H9 (cell line): ENCODE results near the gene IMPA2. TPM values are rescaled to one million over a fixed set of nuclear protein-coding genes. Genes with fewer than 3 reads are reported as not detected.

ENCODE experiments used
- DNase-seq: peaks from one replicate; pipeline ENCODE4 v3.0.0-alpha.2; 2017
- H2AFZ ChIP-seq: one replicate; pipeline ENCODE4 v1.6.1; 2013; ENCODE audit warnings: mild to moderate bottlenecking, low read length, control low read depth, moderate library complexity
- H2AK5ac ChIP-seq: 2 replicates; pipeline ENCODE4 v1.6.1; 2013; ENCODE audit warnings: low read length, control low read depth, mixed read lengths; ENCODE audit not compliant: insufficient read length
- H2BK120ac ChIP-seq: one replicate; pipeline ENCODE4 v1.6.1; 2013; ENCODE audit warnings: low read depth, mild to moderate bottlenecking, low read length, control low read depth, inconsistent platforms; ENCODE audit not compliant: poor library complexity, severe bottlenecking
- H2BK12ac ChIP-seq: 2 replicates; pipeline ENCODE4 v1.6.1; 2013; ENCODE audit warnings: low read length, control low read depth, mixed read lengths, low read depth; ENCODE audit not compliant: insufficient read length
- H2BK15ac ChIP-seq: 2 replicates; pipeline ENCODE4 v1.6.1; 2013; ENCODE audit warnings: low read depth, low read length, control low read depth
- H2BK20ac ChIP-seq: one replicate; pipeline ENCODE4 v1.6.1; 2013; ENCODE audit warnings: low read depth, mild to moderate bottlenecking, low read length, control low read depth, inconsistent platforms; ENCODE audit not compliant: poor library complexity, severe bottlenecking
- H2BK5ac ChIP-seq: 2 replicates; pipeline ENCODE4 v1.6.1; 2013; ENCODE audit warnings: low read length, control low read depth, mixed read lengths; ENCODE audit not compliant: insufficient read length
- H3K14ac ChIP-seq: 2 replicates; pipeline ENCODE4 v1.6.1; 2013; ENCODE audit warnings: low read length, control low read depth; ENCODE audit not compliant: insufficient read depth
- H3K18ac ChIP-seq: 2 replicates; pipeline ENCODE4 v1.6.1; 2013; ENCODE audit warnings: low read depth, mild to moderate bottlenecking, mixed read lengths, low read length, control low read depth; ENCODE audit not compliant: insufficient read length
- H3K23ac ChIP-seq: 2 replicates; pipeline ENCODE4 v1.6.1; 2013; ENCODE audit warnings: low read length, control low read depth, mixed read lengths, low read depth; ENCODE audit not compliant: insufficient read length
- H3K23me2 ChIP-seq: 2 replicates; pipeline ENCODE4 v1.6.1; 2013; ENCODE audit warnings: low read depth, mild to moderate bottlenecking, mixed read lengths, low read length, control low read depth; ENCODE audit not compliant: insufficient read length, poor library complexity, severe bottlenecking
- H3K27ac ChIP-seq: 2 replicates; pipeline ENCODE4 v1.5.1; 2013; ENCODE audit warnings: low read length, control low read depth, mixed read lengths, low read depth; ENCODE audit not compliant: insufficient read length
- H3K27me3 ChIP-seq: 2 replicates; pipeline ENCODE4 v1.6.1; 2013; ENCODE audit warnings: low read length, control low read depth, inconsistent platforms; ENCODE audit not compliant: insufficient read depth
- H3K4ac ChIP-seq: 2 replicates; pipeline ENCODE4 v1.6.1; 2013; ENCODE audit warnings: low read depth, mild to moderate bottlenecking, control low read depth, inconsistent platforms, low read length, moderate library complexity
- H3K4me1 ChIP-seq: 2 replicates; pipeline ENCODE4 v1.6.1; 2013; ENCODE audit warnings: low read length, control low read depth, inconsistent platforms; ENCODE audit not compliant: insufficient read depth
- H3K4me2 ChIP-seq: 2 replicates; pipeline ENCODE4 v1.6.1; 2013; ENCODE audit warnings: low read length, control low read depth, mixed read lengths; ENCODE audit not compliant: insufficient read length, insufficient read depth
- H3K56ac ChIP-seq: 2 replicates; pipeline ENCODE4 v1.6.1; 2013; ENCODE audit warnings: low read depth, mild to moderate bottlenecking, mixed read lengths, low read length, control low read depth; ENCODE audit not compliant: insufficient read length
- H3K79me1 ChIP-seq: 2 replicates; pipeline ENCODE4 v1.6.1; 2013; ENCODE audit warnings: low read depth, mild to moderate bottlenecking, moderate library complexity, low read length, control low read depth, inconsistent platforms; ENCODE audit not compliant: insufficient read depth, poor library complexity, severe bottlenecking
- H3K79me2 ChIP-seq: 2 replicates; pipeline ENCODE4 v1.6.1; 2013; ENCODE audit warnings: low read length, control low read depth, inconsistent platforms; ENCODE audit not compliant: insufficient read depth
- H3K9ac ChIP-seq: 2 replicates; pipeline ENCODE4 v1.6.1; 2013; ENCODE audit warnings: low read length, control low read depth, mixed read lengths; ENCODE audit not compliant: insufficient read length; ENCODE audit errors: extremely low read depth
- H3K9me3 ChIP-seq: one replicate; pipeline ENCODE4 v1.6.1; 2013; ENCODE audit warnings: low read depth, low read length, inconsistent platforms; ENCODE audit not compliant: control insufficient read depth
- H3T11ph ChIP-seq: one replicate; pipeline ENCODE4 v1.6.1; 2013; ENCODE audit warnings: mild to moderate bottlenecking, low read length, control low read depth, inconsistent platforms
- H4K20me1 ChIP-seq: one replicate; pipeline ENCODE4 v1.6.1; 2013; ENCODE audit not compliant: control insufficient read depth, insufficient read length, insufficient read depth
- H4K5ac ChIP-seq: 2 replicates; pipeline ENCODE4 v1.6.1; 2013; ENCODE audit warnings: low read depth, mild to moderate bottlenecking, mixed read lengths, low read length, control low read depth; ENCODE audit not compliant: insufficient read length
- H4K8ac ChIP-seq: replicated peaks from 2 replicates; pipeline ENCODE4 v1.6.1; 2013; ENCODE audit warnings: low read length, control low read depth, mixed read lengths, low read depth; ENCODE audit not compliant: insufficient read length
- H4K91ac ChIP-seq: 2 replicates; pipeline ENCODE4 v1.6.1; 2013; ENCODE audit warnings: low read depth, mild to moderate bottlenecking, moderate library complexity, mixed read lengths, low read length, control low read depth; ENCODE audit not compliant: insufficient read length
- H3K27ac Mint-ChIP-seq, 3 experiments: 2 replicates in 2 of 3; 3 replicates in 1 of 3; pipeline ENCODE4 v1.8.0; 2020 to 2021; ENCODE audit warnings: mixed read lengths in 3 of 3, mild to moderate bottlenecking in 1 of 3, moderate library complexity in 1 of 3
- H3K27me3 Mint-ChIP-seq: 2 replicates; pipeline ENCODE4 v1.8.0; 2021; ENCODE audit warnings: low read depth, mild to moderate bottlenecking, moderate library complexity, mixed read lengths
- H3K36me3 Mint-ChIP-seq, 3 experiments: 2 replicates in 2 of 3; 3 replicates in 1 of 3; pipeline ENCODE4 v1.8.0; 2020 to 2021; ENCODE audit warnings: low read depth in 3 of 3, mixed read lengths in 3 of 3; ENCODE audit not compliant: insufficient read depth in 1 of 3
- H3K4me1 Mint-ChIP-seq, 2 experiments: 2 replicates each; pipeline ENCODE4 v1.8.0; 2020; ENCODE audit warnings: mixed read lengths in 2 of 2
- H3K4me3 Mint-ChIP-seq, 2 experiments: 2 replicates in 1 of 2; 3 replicates in 1 of 2; pipeline ENCODE4 v1.8.0; 2020 to 2021; ENCODE audit warnings: mild to moderate bottlenecking in 2 of 2, mixed read lengths in 2 of 2, moderate library complexity in 1 of 2
- H3K9me3 Mint-ChIP-seq, 2 experiments: 2 replicates in 1 of 2; 3 replicates in 1 of 2; pipeline ENCODE4 v1.8.0; 2020; ENCODE audit warnings: mild to moderate bottlenecking in 2 of 2, mixed read lengths in 2 of 2, moderate library complexity in 1 of 2
- WGBS: extraction: QIAGEN DNeasy Blood & Tissue Kit; methylation state at CpG from one replicate; pipeline ENCODE4 v1.1.7; 2013; ENCODE audit warnings: missing lambda C conversion rate, low lambda C conversion rate, mixed read lengths; ENCODE audit not compliant: insufficient read length; ENCODE audit errors: extremely low coverage; 5-methylcytosine and 5-hydroxymethylcytosine counted together
- total RNA-seq: library from RNA; stranded (reverse); gene quantifications from 2 replicates; pipeline ENCODE4 v1.2.1, GENCODE V29; 2021
- TF ChIP-seq, protein P1 (sequence below): fragments of 200-600 bp; sonication (generic); conservative IDR thresholded peaks from 3 replicates; pipeline ENCODE4 v1.8.0; 2021; ENCODE audit warnings: antibody characterized with exemption, mild to moderate bottlenecking

The IMPA2 gene
- total RNA-seq, 1 experiment from 2014 or later, result 73.8 TPM

DNA sequence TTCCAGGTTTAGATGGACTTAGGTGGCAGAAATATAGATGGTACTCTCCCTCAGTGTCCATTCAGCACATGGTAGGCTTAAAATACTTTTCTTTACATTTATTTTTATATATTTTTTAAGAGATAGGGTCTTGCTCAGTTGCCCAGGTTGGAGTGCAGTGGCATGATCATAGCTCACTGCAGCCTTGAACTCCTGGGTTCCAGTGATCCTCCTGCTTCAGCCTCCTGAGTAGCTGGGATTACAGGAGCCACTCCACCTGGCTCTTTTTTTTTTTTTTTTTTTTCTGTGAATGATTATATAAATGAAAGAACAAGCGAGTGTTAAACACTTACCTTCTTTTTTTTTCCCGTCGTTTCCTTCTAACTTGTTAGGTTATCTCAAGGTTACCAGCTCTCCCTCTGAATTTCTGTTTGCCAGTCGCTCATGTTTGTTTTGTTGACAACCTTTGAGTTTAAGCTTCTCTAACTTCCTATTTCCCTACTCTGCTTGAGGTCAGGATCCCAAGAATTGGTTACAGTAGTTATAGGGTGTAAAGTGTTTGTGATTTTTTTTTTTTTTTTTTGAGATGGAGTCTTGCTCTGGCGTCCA lies 18.9 kb downstream of the IMPA2 start:
- TF ChIP-seq, protein P1, sequence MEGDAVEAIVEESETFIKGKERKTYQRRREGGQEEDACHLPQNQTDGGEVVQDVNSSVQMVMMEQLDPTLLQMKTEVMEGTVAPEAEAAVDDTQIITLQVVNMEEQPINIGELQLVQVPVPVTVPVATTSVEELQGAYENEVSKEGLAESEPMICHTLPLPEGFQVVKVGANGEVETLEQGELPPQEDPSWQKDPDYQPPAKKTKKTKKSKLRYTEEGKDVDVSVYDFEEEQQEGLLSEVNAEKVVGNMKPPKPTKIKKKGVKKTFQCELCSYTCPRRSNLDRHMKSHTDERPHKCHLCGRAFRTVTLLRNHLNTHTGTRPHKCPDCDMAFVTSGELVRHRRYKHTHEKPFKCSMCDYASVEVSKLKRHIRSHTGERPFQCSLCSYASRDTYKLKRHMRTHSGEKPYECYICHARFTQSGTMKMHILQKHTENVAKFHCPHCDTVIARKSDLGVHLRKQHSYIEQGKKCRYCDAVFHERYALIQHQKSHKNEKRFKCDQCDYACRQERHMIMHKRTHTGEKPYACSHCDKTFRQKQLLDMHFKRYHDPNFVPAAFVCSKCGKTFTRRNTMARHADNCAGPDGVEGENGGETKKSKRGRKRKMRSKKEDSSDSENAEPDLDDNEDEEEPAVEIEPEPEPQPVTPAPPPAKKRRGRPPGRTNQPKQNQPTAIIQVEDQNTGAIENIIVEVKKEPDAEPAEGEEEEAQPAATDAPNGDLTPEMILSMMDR, result no peak
- Histone ChIP-seq H4K20me1 (peaks cover 2% of the 10 kb centered on the region), H3K4me1 (peaks cover 7% of the 10 kb centered on the region; the same call in 1 of the 2 replicates), H2BK120ac (no peak overlapping the region), H3K9ac (no peak overlapping the region), H3K23ac (no peak overlapping the region), H3K79me1 (no peaks in the 10 kb centered on the region), H2AK5ac (no peak overlapping the region), H3K9me3 (no peaks in the 10 kb centered on the region), H2BK5ac (no peak overlapping the region), H2BK20ac (no peak overlapping the region), H3K27ac (no peak overlapping the region), H3K18ac (no peak overlapping the region), H4K5ac (no peak overlapping the region), H2BK12ac (no peak overlapping the region), H2AFZ (no peak overlapping the region), H3K56ac (no peak overlapping the region), H2BK15ac (no peak overlapping the region), H3K4me2 (no peak overlapping the region), H3T11ph (no peak overlapping the region), H3K27me3 (no peaks in the 10 kb centered on the region), H4K8ac (no peak overlapping the region), H3K79me2 (peaks cover 7% of the 10 kb centered on the region; the same call in 1 of the 2 replicates), H3K4ac (no peak overlapping the region), H4K91ac (no peak overlapping the region), H3K23me2 (no peaks in the 10 kb centered on the region), H3K14ac (no peak overlapping the region)
- Mint-ChIP-seq H3K9me3 (no peaks in the 10 kb centered on the region), H3K27me3 (no peaks in the 10 kb centered on the region), H3K4me3 (no peak overlapping the region), H3K4me1 (peaks cover 13 to 19% of the 10 kb centered on the region in 2 experiments), H3K27ac (no peak overlapping the region), H3K36me3 (peaks cover 15 to 38% (median 34%) of the 10 kb centered on the region in 3 experiments)
- DNase-seq, result no peak
- no CpG with 5 or more reads among the region's 5 CpGs for WGBS
